HG03378 (cell line): Measurements from ENCODE around the gene HDLBP.

Experiments used
- ATAC-seq: cut with Tn5 transposase; IDR thresholded peaks from one replicate; pipeline ENCODE4 v1.9.1; 2021; ENCODE audit warnings: mild to moderate bottlenecking, moderate library complexity; ENCODE audit not compliant: unreplicated experiment

Gene HDLBP

GRCh38 chr2:241315093-241315878 lies at the start of gene HDLBP:
HDLBP (minus strand) TSS chr2:241315672; CDS start chr2:241266869, 48,803 bp downstream.
- peak; percentile 56 for ATAC-seq

- ATAC-seq, result no peak
These were observed 49.3 kb upstream of the HDLBP start for GRCh38 chr2:241364781-241365180.

GRCh38 chr2:241363426-241363825 lies 48.0 kb upstream of the HDLBP start:
- no peak for ATAC-seq

GRCh38 chr2:241359481-241360045 lies 44.1 kb upstream of the HDLBP start:
- ATAC-seq, result no peak

- peak; percentile 53 for ATAC-seq
These were observed 43.0 kb upstream of the HDLBP start for GRCh38 chr2:241358470-241358869.

- ATAC-seq, result no peak
These were observed 42.1 kb upstream of the HDLBP start for GRCh38 chr2:241357531-241357930.

- ATAC-seq, result no peak
These were observed 41.4 kb upstream of the HDLBP start for GRCh38 chr2:241356871-241357260.

- peak; percentile 65 for ATAC-seq
These were observed 40.8 kb upstream of the HDLBP start, which contains the start of gene FARP2 for GRCh38 chr2:241355983-241356870. FARP2 (plus strand) TSS chr2:241356285; CDS start chr2:241373108, 16,823 bp downstream.

- no peak for ATAC-seq
These were observed 39.5 kb upstream of the HDLBP start for GRCh38 chr2:241354668-241355658.

GRCh38 chr2:241352227-241352626 lies 36.8 kb upstream of the HDLBP start:
- no peak for ATAC-seq

GRCh38 chr2:241351640-241352031 lies 36.2 kb upstream of the HDLBP start:
- ATAC-seq, result no peak

- ATAC-seq, result no peak
These were observed 35.6 kb upstream of the HDLBP start for GRCh38 chr2:241350878-241351639.

GRCh38 chr2:241350530-241350877 lies 35.0 kb upstream of the HDLBP start:
- no peak for ATAC-seq

- no peak for ATAC-seq
These were observed 34.5 kb upstream of the HDLBP start for GRCh38 chr2:241349941-241350340.

GRCh38 chr2:241344925-241345651 lies 29.6 kb upstream of the HDLBP start:
- no peak for ATAC-seq

- ATAC-seq, result no peak
These were observed 25.2 kb upstream of the HDLBP start for GRCh38 chr2:241340631-241341163.

GRCh38 chr2:241339839-241340630 lies 24.6 kb upstream of the HDLBP start:
- ATAC-seq, result no peak

- ATAC-seq, result no peak
These were observed 19.3 kb upstream of the HDLBP start for GRCh38 chr2:241334813-241335212.
